ENCODE data around the gene SIL1. TPM values are rescaled to one million over a fixed set of nuclear protein-coding genes. Genes with fewer than 3 reads are reported as not detected.

SIL1 gene
- total and polyA plus RNA-seq, 2 of the 13 experiments (the other 11 are each of a cell fraction or from before 2014, with no cell fraction given): 26.0 to 30.0 TPM

DNA sequence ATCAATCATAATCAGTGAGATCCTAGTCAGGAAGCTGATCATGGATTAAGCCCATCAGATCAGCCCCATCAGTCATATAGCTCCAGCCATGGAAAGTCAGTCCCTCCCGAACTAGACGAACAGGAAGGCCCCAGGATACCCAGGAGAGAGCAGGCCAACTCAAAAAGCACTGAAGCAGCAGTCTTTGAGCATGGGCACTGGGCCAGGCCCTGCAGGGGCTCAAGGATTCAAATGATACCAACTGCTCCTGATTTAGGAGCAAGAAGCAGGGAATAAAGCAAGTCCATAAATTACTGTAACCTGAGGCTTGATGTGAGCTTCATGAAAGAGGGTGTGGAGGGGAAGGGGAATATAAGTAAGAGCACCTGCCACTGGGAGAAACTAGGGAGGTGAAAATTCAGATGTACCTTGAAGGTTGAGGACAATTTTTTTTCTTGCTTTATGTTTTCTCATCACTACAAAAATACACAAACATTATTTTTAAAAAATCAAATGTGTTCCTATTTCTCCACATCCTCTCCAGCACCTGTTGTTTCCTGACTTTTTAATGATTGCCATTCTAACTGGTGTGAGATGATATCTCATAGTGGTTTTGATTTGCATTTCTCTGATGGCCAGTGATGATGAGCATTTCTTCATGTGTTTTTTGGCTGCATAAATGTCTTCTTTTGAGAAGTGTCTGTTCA lies 115.2 kb downstream of the SIL1 start:
- FAIRE-seq (no peak), DNase-seq (ENCODE audit: low spot score) (no peak), ATAC-seq (no peak)
- no peaks in the 10 kb centered on the region for H3K27me3 ChIP-seq (ENCODE audit: control insufficient read depth in 1 of 2, insufficient read depth in 2 of 2, low read length in 2 of 2)
- no peaks in the 10 kb centered on the region for H3K9me3 ChIP-seq (ENCODE audit: low read length)
- BruUV-seq (replicated peaks): no TSS peak
- peaks cover 27% of the 10 kb centered on the region for H3K4me1 ChIP-seq (ENCODE audit: insufficient read depth, low read length)
- in situ Hi-C loops (cut with HindIII; ENCODE audit: extremely low pct_ligation_motif_present, low pct_unique_long_range_greater_than_20kb) (no loop called here), intact Hi-C loops (cut with micrococcal nuclease; ENCODE audit: unreplicated experiment) (no loop called here)
- CTCF ChIA-PET (ENCODE audit: low intra/inter-chr PET ratio, low total read pairs): no interaction called here
- no peaks in the 10 kb centered on the region for H3K79me2 ChIP-seq (ENCODE audit: insufficient read depth, low read length)
- TF ChIP-seq KMT2B (CRISPR knock-in tag; IDR thresholded peaks at IDR 0.05): no peak
- no peak for TF ChIP-seq HOXD1 (CRISPR knock-in tag; IDR thresholded peaks at IDR 0.05)
- TF ChIP-seq ZNF501 (CRISPR knock-in tag; IDR thresholded peaks at IDR 0.05): no peak
- TF ChIP-seq, protein P1, sequence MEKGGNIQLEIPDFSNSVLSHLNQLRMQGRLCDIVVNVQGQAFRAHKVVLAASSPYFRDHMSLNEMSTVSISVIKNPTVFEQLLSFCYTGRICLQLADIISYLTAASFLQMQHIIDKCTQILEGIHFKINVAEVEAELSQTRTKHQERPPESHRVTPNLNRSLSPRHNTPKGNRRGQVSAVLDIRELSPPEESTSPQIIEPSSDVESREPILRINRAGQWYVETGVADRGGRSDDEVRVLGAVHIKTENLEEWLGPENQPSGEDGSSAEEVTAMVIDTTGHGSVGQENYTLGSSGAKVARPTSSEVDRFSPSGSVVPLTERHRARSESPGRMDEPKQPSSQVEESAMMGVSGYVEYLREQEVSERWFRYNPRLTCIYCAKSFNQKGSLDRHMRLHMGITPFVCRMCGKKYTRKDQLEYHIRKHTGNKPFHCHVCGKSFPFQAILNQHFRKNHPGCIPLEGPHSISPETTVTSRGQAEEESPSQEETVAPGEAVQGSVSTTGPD (CRISPR knock-in tag; IDR thresholded peaks at IDR 0.05): no peak
- no peak for TF ChIP-seq ZSCAN20 (CRISPR knock-in tag; IDR thresholded peaks at IDR 0.05; ENCODE audit: borderline replicate concordance)
- TF ChIP-seq, protein P2, sequence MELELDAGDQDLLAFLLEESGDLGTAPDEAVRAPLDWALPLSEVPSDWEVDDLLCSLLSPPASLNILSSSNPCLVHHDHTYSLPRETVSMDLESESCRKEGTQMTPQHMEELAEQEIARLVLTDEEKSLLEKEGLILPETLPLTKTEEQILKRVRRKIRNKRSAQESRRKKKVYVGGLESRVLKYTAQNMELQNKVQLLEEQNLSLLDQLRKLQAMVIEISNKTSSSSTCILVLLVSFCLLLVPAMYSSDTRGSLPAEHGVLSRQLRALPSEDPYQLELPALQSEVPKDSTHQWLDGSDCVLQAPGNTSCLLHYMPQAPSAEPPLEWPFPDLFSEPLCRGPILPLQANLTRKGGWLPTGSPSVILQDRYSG (CRISPR knock-in tag; IDR thresholded peaks at IDR 0.05): no peak
- TF ChIP-seq ZNF564 (CRISPR knock-in tag; IDR thresholded peaks at IDR 0.05): no peak
- no peak overlapping the region for H3K4me3 ChIP-seq (replicated peaks in 1 of 3; ENCODE audit: insufficient read depth in 1 of 3, low read depth in 2 of 3, low read length in 3 of 3)
- WGBS (ENCODE audit: low lambda C conversion rate): 89% methylated on average over 2 of the region's 2 CpGs
- POLR2A ChIA-PET: no interaction called here
- no peak overlapping the region for H3K27ac ChIP-seq (ENCODE audit: extremely low read length, insufficient read depth, low read length)
- no peak overlapping the region for H3K4me2 ChIP-seq (ENCODE audit: low read depth, low read length)
- no peaks in the 10 kb centered on the region for H3K36me3 ChIP-seq (replicated peaks in 1 of 2; ENCODE audit: control insufficient read depth in 1 of 2, insufficient read depth in 2 of 2, low read length in 2 of 2)
- no peak overlapping the region for H3K9ac ChIP-seq (ENCODE audit: insufficient read depth, low read depth, low read length)
- H2AFZ ChIP-seq (ENCODE audit: low read length): no peak overlapping the region
- 0 out of 2 replicates have a peak, but pooled peaks cover 3% of the 10 kb centered on the region for H4K20me1 ChIP-seq (ENCODE audit: insufficient read depth, low read length)
